RWPE1 (cell line): Measurements from ENCODE around the gene ATAD3C.

Experiments
- CTCF ChIA-PET: fragments of 350-600 bp; sonication (Branson Sonifier 250); formaldehyde crosslinking; extraction: SDS; loops from one replicate; lab custom pipeline; 2021; lab: Yijun Ruan, JAX
- POLR2A ChIA-PET: fragments of 400-600 bp; formaldehyde crosslinking; extraction: SDS; loops from one replicate; lab custom pipeline; 2020; ENCODE audit warnings: antibody characterized with exemption; ENCODE audit not compliant: low non-redundant PET; lab: Yijun Ruan, JAX
- DNase-seq: peaks from one replicate; pipeline ENCODE4 v3.0.0; 2012; ENCODE audit warnings: low spot score
- H3K27ac ChIP-seq: fragments of 450-650 bp; 2 replicates; pipeline ENCODE4 v1.5.1; 2017
- TF ChIP-seq, protein P1 (sequence below): fragments of 450-650 bp; conservative IDR thresholded peaks from 2 replicates; pipeline ENCODE4 v1.5.1; 2017; ENCODE audit warnings: low read depth, mild to moderate bottlenecking

The ATAD3C gene

DNA sequence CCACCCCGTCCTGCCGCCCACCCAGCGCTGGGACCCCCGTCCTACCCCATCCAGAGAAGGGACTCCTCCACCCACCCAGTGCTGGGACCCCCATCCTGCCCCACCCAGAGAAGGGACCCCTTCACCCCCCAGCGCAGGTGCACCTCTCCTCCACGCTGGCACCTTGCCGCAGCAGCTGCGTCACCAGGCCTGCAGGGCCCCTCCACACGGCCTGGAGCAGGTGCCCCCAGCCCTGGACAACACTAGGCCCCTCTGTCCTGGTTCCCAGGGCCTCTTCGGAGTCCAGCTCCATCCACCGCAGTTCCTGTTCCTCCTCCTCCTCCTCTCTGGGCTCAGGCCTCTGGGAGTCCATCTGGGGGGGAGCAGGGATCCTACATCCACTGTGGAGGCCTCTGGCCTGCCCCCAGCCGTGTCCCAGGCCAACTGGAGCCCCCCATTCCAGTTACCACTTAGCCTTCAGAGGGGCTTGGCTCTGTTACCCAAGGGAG, 28.8 kb upstream of the ATAD3C start:
- no peak for DNase-seq
- TF ChIP-seq, protein P1, sequence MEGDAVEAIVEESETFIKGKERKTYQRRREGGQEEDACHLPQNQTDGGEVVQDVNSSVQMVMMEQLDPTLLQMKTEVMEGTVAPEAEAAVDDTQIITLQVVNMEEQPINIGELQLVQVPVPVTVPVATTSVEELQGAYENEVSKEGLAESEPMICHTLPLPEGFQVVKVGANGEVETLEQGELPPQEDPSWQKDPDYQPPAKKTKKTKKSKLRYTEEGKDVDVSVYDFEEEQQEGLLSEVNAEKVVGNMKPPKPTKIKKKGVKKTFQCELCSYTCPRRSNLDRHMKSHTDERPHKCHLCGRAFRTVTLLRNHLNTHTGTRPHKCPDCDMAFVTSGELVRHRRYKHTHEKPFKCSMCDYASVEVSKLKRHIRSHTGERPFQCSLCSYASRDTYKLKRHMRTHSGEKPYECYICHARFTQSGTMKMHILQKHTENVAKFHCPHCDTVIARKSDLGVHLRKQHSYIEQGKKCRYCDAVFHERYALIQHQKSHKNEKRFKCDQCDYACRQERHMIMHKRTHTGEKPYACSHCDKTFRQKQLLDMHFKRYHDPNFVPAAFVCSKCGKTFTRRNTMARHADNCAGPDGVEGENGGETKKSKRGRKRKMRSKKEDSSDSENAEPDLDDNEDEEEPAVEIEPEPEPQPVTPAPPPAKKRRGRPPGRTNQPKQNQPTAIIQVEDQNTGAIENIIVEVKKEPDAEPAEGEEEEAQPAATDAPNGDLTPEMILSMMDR: no peak
- CTCF ChIA-PET: interaction anchor here (0.9 to 1.4 kb wide), 2 partner anchors 13 to 21 kb away, joined by 3 read pairs; no protein-coding TSS in a partner anchor
- POLR2A ChIA-PET: interaction anchor here (0.9 kb wide), 1 partner anchor 13 kb away, joined by 3 read pairs; no protein-coding TSS in a partner anchor
- peak overlapping the region; percentile 75 for H3K27ac ChIP-seq

DNA sequence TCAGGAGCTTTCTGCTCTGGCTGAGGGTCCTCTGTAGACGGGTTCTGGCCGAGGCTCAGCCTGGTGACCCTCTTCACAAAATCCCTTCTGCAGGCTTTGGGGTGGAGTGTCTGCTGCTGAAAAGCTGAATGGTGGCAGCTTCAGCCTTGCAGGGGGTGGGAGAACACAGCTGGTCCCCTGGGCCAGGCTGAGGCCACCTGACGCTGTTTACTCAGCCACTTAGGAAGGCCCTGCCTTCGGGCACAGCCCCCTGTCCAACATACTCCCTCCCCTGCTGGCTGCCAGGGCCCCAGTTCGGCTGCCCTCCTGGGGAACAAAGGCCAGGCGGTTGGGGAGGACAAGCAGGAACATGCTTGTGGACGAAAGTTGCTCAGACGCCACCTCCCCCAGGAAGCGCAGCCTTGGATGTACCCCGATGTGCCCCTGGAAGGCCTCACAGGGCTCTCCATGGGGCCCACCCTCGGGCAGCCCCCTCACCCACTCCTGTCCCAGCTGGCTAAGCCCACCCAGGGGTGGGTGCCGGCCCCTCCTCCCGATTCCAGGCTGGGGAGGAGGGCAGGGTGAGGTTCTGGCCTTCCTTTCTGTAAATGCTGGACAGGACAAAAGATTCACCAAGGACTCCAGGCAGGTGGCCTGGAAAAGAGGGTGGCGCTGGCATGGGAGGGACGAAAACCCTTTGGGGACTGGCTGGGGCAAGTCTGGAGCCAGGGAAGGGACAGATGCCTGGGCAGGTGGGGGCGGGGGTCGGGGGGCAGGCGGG, 28.2 kb upstream of the ATAD3C start, which contains the start of gene ANKRD65:
Gene ANKRD65 (minus strand): TSS at position 130 of the 760 bp plus-strand sequence. CDS start 271 bp downstream, outside the sequence.
- ChIA-PET CTCF (interaction anchor here (0.5 to 1.4 kb wide), 3 partner anchors 14 to 69 kb away, joined by 3 read pairs; no protein-coding TSS in a partner anchor), POLR2A (interaction anchor here (0.9 kb wide), 1 partner anchor 13 kb away, joined by 3 read pairs; no protein-coding TSS in a partner anchor)
- TF ChIP-seq, protein P1: no peak
- DNase-seq: peak; percentile 64
- peak within 1 kb of the TSS; percentile 75 for H3K27ac ChIP-seq

DNA sequence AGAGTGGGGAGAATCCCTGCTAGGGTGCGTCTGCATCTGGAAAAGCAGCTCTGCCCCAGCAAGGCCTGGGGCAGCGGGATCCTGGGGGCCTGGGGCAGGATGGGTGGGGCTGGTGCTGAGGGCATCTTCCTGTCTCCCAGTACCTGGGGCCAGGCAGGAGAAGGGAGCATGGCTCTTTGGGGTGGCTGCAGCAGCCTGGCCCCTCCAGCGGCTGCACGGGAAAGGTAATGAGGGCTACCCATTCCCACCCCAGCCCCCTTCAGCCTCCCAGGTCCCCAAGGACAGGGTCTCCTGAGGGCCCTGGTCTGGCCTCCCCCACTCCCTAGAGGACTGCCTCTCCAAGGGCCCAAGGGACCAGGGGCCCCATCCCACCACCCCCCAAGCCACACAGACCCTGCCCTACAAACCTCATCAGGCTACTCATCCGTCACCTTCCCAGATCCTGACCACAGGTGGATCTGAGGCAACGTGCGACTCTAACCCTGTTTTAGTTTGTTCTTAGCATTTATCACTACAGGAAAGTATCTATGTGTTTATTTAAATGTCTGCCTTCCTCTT, 27.5 kb upstream of the ATAD3C start:
- peak overlapping the region; percentile 75 for H3K27ac ChIP-seq
- no peak for DNase-seq
- ChIA-PET CTCF (interaction anchor here (0.5 kb wide), 1 partner anchor 70 kb away, joined by 3 read pairs; no protein-coding TSS in a partner anchor), POLR2A (interaction anchor here (1.1 kb wide), 1 partner anchor 22 kb away, joined by 3 read pairs; the partner anchor contains the start of gene CCNL2)
- TF ChIP-seq, protein P1: no peak

DNA sequence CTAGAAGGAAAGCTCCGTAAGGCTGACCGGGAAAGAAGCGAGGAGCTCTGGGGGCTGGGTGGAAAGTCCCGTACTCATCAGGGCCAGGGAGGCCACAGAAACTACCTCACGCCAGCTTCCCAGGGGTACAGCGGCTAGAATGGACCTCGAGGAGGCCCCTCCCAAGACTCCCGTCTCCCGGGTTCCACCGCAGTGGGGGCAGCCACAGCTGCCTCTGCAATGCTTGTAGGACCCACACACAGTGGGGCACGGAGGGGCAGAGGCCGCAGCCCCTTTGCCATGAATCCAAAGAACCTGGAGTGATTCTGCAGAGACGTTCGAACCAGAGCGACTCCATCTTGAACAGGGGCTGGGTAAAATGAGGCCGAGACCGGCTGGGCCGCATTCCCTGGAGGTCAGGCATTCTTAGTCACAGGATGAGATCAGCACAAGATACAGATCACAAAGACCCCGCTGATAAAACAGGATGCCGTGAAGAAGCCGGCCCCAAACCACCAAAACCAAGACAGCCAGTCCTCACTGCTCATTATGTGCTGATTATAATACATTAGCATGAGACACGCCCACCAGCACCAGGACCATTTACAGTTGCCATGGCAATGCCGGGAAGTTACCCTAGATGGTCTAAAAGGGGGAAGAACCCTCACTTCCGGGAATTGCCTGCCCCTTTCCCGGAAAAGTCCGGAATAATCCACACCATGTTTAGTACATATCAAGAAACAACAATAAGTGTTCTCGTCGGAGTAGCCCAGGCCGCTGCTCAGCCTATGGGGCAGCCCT, 26.8 kb upstream of the ATAD3C start:
- POLR2A ChIA-PET: interaction anchor here (1.1 kb wide), 1 partner anchor 23 kb away, joined by 3 read pairs; the partner anchor contains the start of gene CCNL2
- TF ChIP-seq, protein P1: no peak
- peak overlapping the region; percentile 75 for H3K27ac ChIP-seq
- DNase-seq: no peak
- CTCF ChIA-PET: interaction anchor here (0.5 kb wide), 1 partner anchor 13 kb away, joined by 4 read pairs; no protein-coding TSS in a partner anchor

DNA sequence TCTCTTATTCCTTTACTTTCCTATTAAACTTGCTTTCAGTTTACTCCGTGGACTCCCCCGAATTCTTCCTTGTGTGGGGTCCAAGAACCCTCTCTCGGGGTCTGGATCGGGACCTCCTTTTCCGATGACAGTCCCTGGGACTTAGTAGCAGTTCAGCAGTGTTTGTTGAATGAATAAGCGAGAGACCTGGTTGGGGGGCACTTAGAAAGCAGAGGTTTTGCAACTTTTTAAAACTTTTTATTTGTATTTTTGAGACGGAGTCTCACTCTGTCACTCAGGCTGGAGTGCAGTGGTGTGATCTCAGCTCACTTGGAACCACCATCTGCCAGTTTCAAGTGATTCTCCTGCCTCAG, 26.3 kb upstream of the ATAD3C start:
- ChIA-PET POLR2A (interaction anchor here (1.0 kb wide), 1 partner anchor 16 kb away, joined by 3 read pairs; the partner anchor contains the start of gene MRPL20), CTCF (interaction anchor here (0.6 kb wide), 1 partner anchor 32 kb away, joined by 3 read pairs; no protein-coding TSS in a partner anchor)
- no peak for DNase-seq
- peak overlapping the region; percentile 75 for H3K27ac ChIP-seq
- TF ChIP-seq, protein P1: no peak
